Measurements from ENCODE around the gene PPP6R3. TPM values are rescaled to one million over a fixed set of nuclear protein-coding genes. Genes with fewer than 3 reads are reported as not detected.

PPP6R3 gene
- total and polyA plus RNA-seq, 2 of the 13 experiments (the other 11 are each of a cell fraction or from before 2014, with no cell fraction given) = 41.2 to 83.4 TPM

DNA sequence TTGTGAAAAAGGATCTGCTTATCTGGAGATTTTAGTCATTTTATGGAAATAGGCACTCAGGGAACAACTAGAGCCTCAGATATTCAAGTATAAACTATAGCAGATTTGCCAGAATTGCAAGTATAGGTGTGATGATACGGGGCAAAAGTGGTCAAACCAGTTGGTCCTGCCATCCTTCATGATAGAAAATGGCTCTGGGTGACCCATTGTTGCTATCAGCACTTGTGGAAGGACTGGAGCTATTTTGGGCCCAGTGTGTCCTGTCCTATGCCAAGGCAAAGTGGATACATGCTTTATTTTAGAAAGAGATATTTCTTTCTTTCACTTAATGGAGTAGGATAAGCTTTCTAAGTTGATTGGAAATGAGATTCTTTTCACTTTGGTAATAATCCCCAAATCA is 85.2 kb downstream of the PPP6R3 start:
- POLR2A ChIA-PET = no interaction called here
- CTCF ChIA-PET (ENCODE audit: low intra/inter-chr PET ratio, low total read pairs) = no interaction called here
- H3K27me3 ChIP-seq (ENCODE audit: control insufficient read depth in 1 of 2, insufficient read depth in 2 of 2, low read length in 2 of 2) = no peaks in the 10 kb centered on the region
- no peak for TF ChIP-seq MAFG (CRISPR knock-in tag; IDR thresholded peaks at IDR 0.05)
- no peak for TF ChIP-seq SRSF9 (IDR thresholded peaks at IDR 0.05; ENCODE audit: borderline replicate concordance, insufficient read depth, low read depth, low read length, poor library complexity, severe bottlenecking)
- TF ChIP-seq MED13 (CRISPR knock-in tag; IDR thresholded peaks at IDR 0.05) = no peak
- TF ChIP-seq TP53 (CRISPR knock-in tag; conservative IDR thresholded peaks at IDR 0.05) = no peak
- TF ChIP-seq NAIF1 (CRISPR knock-in tag; IDR thresholded peaks at IDR 0.05; ENCODE audit: borderline replicate concordance) = no peak
- no peak for TF ChIP-seq PTBP1 (IDR thresholded peaks at IDR 0.05; ENCODE audit: low read depth, low read length, poor library complexity, severe bottlenecking)
- H4K20me1 ChIP-seq (ENCODE audit: insufficient read depth, low read length) = peaks cover 11% of the 10 kb centered on the region
- peaks cover 24 to 85% of the 10 kb centered on the region in 2 experiments for H3K36me3 ChIP-seq (replicated peaks in 1 of 2; ENCODE audit: control insufficient read depth in 1 of 2, insufficient read depth in 2 of 2, low read length in 2 of 2)
- peaks cover 26% of the 10 kb centered on the region for H3K79me2 ChIP-seq (ENCODE audit: insufficient read depth, low read length)
- no peaks in the 10 kb centered on the region for H3K9me3 ChIP-seq (ENCODE audit: low read length)
- 100% methylated on average over 1 of the region's 1 CpG for WGBS (ENCODE audit: low lambda C conversion rate)
- H3K9ac ChIP-seq (ENCODE audit: insufficient read depth, low read depth, low read length) = no peak overlapping the region
- peaks cover 15% of the 10 kb centered on the region for H3K4me1 ChIP-seq (ENCODE audit: insufficient read depth, low read length)
- DNase-seq (ENCODE audit: low spot score) = no peak
- H3K4me2 ChIP-seq (ENCODE audit: low read depth, low read length) = no peak overlapping the region
- H3K27ac ChIP-seq (ENCODE audit: extremely low read length, insufficient read depth, low read length) = no peak overlapping the region
- in situ Hi-C loops (cut with HindIII; ENCODE audit: extremely low pct_ligation_motif_present, low pct_unique_long_range_greater_than_20kb) = no loop called here
- intact Hi-C loops (cut with micrococcal nuclease; ENCODE audit: unreplicated experiment) = no loop called here
- BruUV-seq (replicated peaks) = no TSS peak
- H2AFZ ChIP-seq (ENCODE audit: low read length) = no peak overlapping the region
- no peak for ATAC-seq
- no peak overlapping the region for H3K4me3 ChIP-seq (replicated peaks in 1 of 3; ENCODE audit: insufficient read depth in 1 of 3, low read depth in 2 of 3, low read length in 3 of 3)
- FAIRE-seq = no peak

- intact Hi-C loops (cut with micrococcal nuclease; ENCODE audit: unreplicated experiment) = no loop called here
- ChIA-PET CTCF (ENCODE audit: low intra/inter-chr PET ratio, low total read pairs) (no interaction called here), POLR2A (no interaction called here)
- 89% methylated on average over 3 of the region's 4 CpGs for WGBS (ENCODE audit: low lambda C conversion rate)
- peaks cover 11% of the 10 kb centered on the region for H3K4me1 ChIP-seq (ENCODE audit: insufficient read depth, low read length)
- peak; percentile 24 for DNase-seq (ENCODE audit: low spot score)
- no peak for FAIRE-seq
- H3K27me3 ChIP-seq (ENCODE audit: control insufficient read depth in 1 of 2, insufficient read depth in 2 of 2, low read length in 2 of 2) = no peaks in the 10 kb centered on the region
- peaks cover 23 to 87% of the 10 kb centered on the region in 2 experiments for H3K36me3 ChIP-seq (replicated peaks in 1 of 2; ENCODE audit: control insufficient read depth in 1 of 2, insufficient read depth in 2 of 2, low read length in 2 of 2)
- H3K79me2 ChIP-seq (ENCODE audit: insufficient read depth, low read length) = peaks cover 21% of the 10 kb centered on the region
- H3K9ac ChIP-seq (ENCODE audit: insufficient read depth, low read depth, low read length) = no peak overlapping the region
- BruUV-seq (replicated peaks) = no TSS peak
- ATAC-seq = peak; percentile 66; the same call in 2 of the 3 replicates
- no peak overlapping the region for H3K4me2 ChIP-seq (ENCODE audit: low read depth, low read length)
- H4K20me1 ChIP-seq (ENCODE audit: insufficient read depth, low read length) = peaks cover 9% of the 10 kb centered on the region
- no peaks in the 10 kb centered on the region for H3K9me3 ChIP-seq (ENCODE audit: low read length)
- in situ Hi-C loops (cut with HindIII; ENCODE audit: extremely low pct_ligation_motif_present, low pct_unique_long_range_greater_than_20kb) = no loop called here
- no peak overlapping the region for H2AFZ ChIP-seq (ENCODE audit: low read length)
- no peak overlapping the region for H3K4me3 ChIP-seq (replicated peaks in 1 of 3; ENCODE audit: insufficient read depth in 1 of 3, low read depth in 2 of 3, low read length in 3 of 3)
- no peak overlapping the region for H3K27ac ChIP-seq (ENCODE audit: extremely low read length, insufficient read depth, low read length)
- TF ChIP-seq ZNF225 (CRISPR knock-in tag; IDR thresholded peaks at IDR 0.05) = no peak
- peak; percentile 35; the same call in 1 of the 2 replicates for TF ChIP-seq NFE2L2 (IDR thresholded peaks at IDR 0.05; ENCODE audit: low read length)
- no peak for TF ChIP-seq ZNF496 (CRISPR knock-in tag; IDR thresholded peaks at IDR 0.05; ENCODE audit: insufficient replicate concordance)
- peak; percentile 28; the same call in 1 of the 2 replicates for TF ChIP-seq ETV5 (CRISPR knock-in tag; IDR thresholded peaks at IDR 0.05; ENCODE audit: borderline replicate concordance)
- TF ChIP-seq FOSL2 (CRISPR knock-in tag; IDR thresholded peaks at IDR 0.05) = peak; percentile 78
- 0 out of 2 replicates have a peak, but pooled peaks have one; percentile 27 for TF ChIP-seq NFE2 (CRISPR knock-in tag; IDR thresholded peaks at IDR 0.05)
- TF ChIP-seq, protein P1, sequence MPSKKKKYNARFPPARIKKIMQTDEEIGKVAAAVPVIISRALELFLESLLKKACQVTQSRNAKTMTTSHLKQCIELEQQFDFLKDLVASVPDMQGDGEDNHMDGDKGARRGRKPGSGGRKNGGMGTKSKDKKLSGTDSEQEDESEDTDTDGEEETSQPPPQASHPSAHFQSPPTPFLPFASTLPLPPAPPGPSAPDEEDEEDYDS (CRISPR knock-in tag; IDR thresholded peaks at IDR 0.05) = no peak
- TF ChIP-seq, protein P2, sequence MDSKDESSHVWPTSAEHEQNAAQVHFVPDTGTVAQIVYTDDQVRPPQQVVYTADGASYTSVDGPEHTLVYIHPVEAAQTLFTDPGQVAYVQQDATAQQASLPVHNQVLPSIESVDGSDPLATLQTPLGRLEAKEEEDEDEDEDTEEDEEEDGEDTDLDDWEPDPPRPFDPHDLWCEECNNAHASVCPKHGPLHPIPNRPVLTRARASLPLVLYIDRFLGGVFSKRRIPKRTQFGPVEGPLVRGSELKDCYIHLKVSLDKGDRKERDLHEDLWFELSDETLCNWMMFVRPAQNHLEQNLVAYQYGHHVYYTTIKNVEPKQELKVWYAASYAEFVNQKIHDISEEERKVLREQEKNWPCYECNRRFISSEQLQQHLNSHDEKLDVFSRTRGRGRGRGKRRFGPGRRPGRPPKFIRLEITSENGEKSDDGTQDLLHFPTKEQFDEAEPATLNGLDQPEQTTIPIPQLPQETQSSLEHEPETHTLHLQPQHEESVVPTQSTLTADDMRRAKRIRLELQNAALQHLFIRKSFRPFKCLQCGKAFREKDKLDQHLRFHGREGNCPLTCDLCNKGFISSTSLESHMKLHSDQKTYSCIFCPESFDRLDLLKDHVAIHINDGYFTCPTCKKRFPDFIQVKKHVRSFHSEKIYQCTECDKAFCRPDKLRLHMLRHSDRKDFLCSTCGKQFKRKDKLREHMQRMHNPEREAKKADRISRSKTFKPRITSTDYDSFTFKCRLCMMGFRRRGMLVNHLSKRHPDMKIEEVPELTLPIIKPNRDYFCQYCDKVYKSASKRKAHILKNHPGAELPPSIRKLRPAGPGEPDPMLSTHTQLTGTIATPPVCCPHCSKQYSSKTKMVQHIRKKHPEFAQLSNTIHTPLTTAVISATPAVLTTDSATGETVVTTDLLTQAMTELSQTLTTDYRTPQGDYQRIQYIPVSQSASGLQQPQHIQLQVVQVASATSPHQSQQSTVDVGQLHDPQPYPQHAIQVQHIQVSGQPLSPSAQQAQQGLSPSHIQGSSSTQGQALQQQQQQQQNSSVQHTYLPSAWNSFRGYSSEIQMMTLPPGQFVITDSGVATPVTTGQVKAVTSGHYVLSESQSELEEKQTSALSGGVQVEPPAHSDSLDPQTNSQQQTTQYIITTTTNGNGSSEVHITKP (CRISPR knock-in tag; IDR thresholded peaks at IDR 0.05; ENCODE audit: low read depth) = no peak
- TF ChIP-seq GABPA (IDR thresholded peaks at IDR 0.05; ENCODE audit: low read depth, low read length) = no peak
- TF ChIP-seq GABPA (CRISPR knock-in tag; IDR thresholded peaks at IDR 0.05; ENCODE audit: low read depth) = peak; percentile 20; the same call in 1 of the 2 replicates
- 0 out of 4 replicates have a peak, but pooled peaks of 1 of the 2 experiments have one; percentile 9 for TF ChIP-seq MAFK (conservative IDR thresholded peaks at IDR 0.05 in 1 of 2, IDR thresholded peaks at IDR 0.05 in 1 of 2; ENCODE audit: low read length in 2 of 2)
Measured at GRCh38 chr11:68546555-68546954, 86.0 kb downstream of the PPP6R3 start.
